ENCODE results near the gene FHOD3.

DNA sequence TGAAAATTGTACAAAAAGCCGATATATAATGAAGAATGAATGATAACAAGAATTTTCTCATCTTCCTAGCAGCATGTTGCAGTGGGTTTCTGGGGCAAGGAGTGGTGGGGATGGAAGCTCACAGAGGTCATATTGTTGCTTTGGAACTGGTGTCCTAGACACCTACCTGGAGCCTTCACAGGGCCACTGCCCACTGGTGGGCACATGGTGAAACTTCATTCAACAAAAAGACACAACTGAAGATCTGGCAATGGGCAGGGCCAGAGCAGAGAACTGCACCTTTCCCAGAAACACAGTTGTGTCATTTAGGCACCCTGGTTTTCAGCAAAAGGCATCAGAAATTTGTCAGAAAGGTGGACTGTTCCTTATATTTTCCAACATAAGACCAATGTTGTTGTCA lies 115.3 kb downstream of the FHOD3 start:
- TF ChIP-seq TAF1 (IDR thresholded peaks at IDR 0.05; ENCODE audit: borderline replicate concordance, low read depth, low read length) (no peak), POLR2A (IDR thresholded peaks at IDR 0.05; ENCODE audit: low read depth, low read length) (no peak), POLR2AphosphoS5 (IDR thresholded peaks at IDR 0.05; ENCODE audit: low read depth, low read length) (no peak)

Data from GM12892 (cell line).